Endodermal cell (in vitro differentiated cells): ENCODE data around the gene ZBTB8OS. TPM values are rescaled to one million over a fixed set of nuclear protein-coding genes. Genes with fewer than 3 reads are reported as not detected.
A peak's percentile ranks its signal among the peaks of the same experiment; 100 is the strongest.
"Not testable (repeated sequence)": the region's sequence is repeated elsewhere in the genome, so short reads cannot be mapped to it uniquely, and the experiment has no call there.

ENCODE experiments used
- DNase-seq: peaks from one replicate; pipeline ENCODE4 v3.0.0-alpha.2; 2017
- H3K27ac ChIP-seq: 2 replicates; pipeline ENCODE4 v1.5.1; 2013; ENCODE audit warnings: mild to moderate bottlenecking, low read depth, low read length, moderate library complexity
- H3K27me3 ChIP-seq: 2 replicates; pipeline ENCODE4 v1.6.1; 2013; ENCODE audit warnings: mild to moderate bottlenecking, low read length, moderate library complexity; ENCODE audit not compliant: insufficient read depth, control insufficient read depth, poor library complexity, severe bottlenecking
- H3K36me3 ChIP-seq: 2 replicates; pipeline ENCODE4 v1.7.0; 2013; ENCODE audit warnings: mild to moderate bottlenecking, low read length, moderate library complexity; ENCODE audit not compliant: control insufficient read depth, insufficient read depth
- H3K4me1 ChIP-seq: one replicate; pipeline ENCODE4 v1.7.0; 2013; ENCODE audit warnings: low read length; ENCODE audit not compliant: control insufficient read depth, insufficient read depth
- H3K4me3 ChIP-seq: 2 replicates; pipeline ENCODE4 v1.5.1; 2013; ENCODE audit warnings: mild to moderate bottlenecking, low read length, moderate library complexity
- H3K9ac ChIP-seq: 2 replicates; pipeline ENCODE4 v1.6.1; 2013; ENCODE audit warnings: mild to moderate bottlenecking, low read length, moderate library complexity; ENCODE audit not compliant: poor library complexity, severe bottlenecking; ENCODE audit errors: extremely low read depth
- H3K9me3 ChIP-seq: 2 replicates; pipeline ENCODE4 v1.6.1; 2013; ENCODE audit warnings: mild to moderate bottlenecking, low read length, moderate library complexity; ENCODE audit not compliant: control insufficient read depth
- H3K27ac Mint-ChIP-seq: 2 replicates; pipeline ENCODE4 v1.8.0; 2020; ENCODE audit warnings: mixed read lengths
- H3K27me3 Mint-ChIP-seq: 2 replicates; pipeline ENCODE4 v1.8.0; 2021; ENCODE audit warnings: mild to moderate bottlenecking, mixed read lengths; ENCODE audit not compliant: insufficient read depth
- H3K36me3 Mint-ChIP-seq: 2 replicates; pipeline ENCODE4 v1.8.0; 2020; ENCODE audit warnings: low read depth, mixed read lengths
- H3K4me1 Mint-ChIP-seq: 2 replicates; pipeline ENCODE4 v1.8.0; 2020; ENCODE audit warnings: mixed read lengths
- H3K4me3 Mint-ChIP-seq: 2 replicates; pipeline ENCODE4 v1.8.0; 2020; ENCODE audit warnings: mild to moderate bottlenecking, moderate library complexity, mixed read lengths
- H3K9me3 Mint-ChIP-seq: 2 replicates; pipeline ENCODE4 v1.8.0; 2020; ENCODE audit warnings: mild to moderate bottlenecking, mixed read lengths
- WGBS, 2 experiments: methylation state at CpG; one replicate each; pipeline versions ENCODE4 v1.1.5 to v1.1.7; 2013; ENCODE audit warnings: missing lambda C conversion rate in 2 of 2, mixed read lengths in 1 of 2; ENCODE audit not compliant: insufficient coverage in 1 of 2, insufficient read length in 1 of 2; 5-methylcytosine and 5-hydroxymethylcytosine counted together
- total RNA-seq, 2 donors: library from RNA; stranded (reverse); fragmentation: NEBNext Ultra II Directional in 1 of 2; extraction: Animal tissue kit (Norgen Biotek cat#: 25700) in 1 of 2; gene quantifications; 2 replicates in 1 of 2; 3 replicates in 1 of 2; pipeline ENCODE4 v1.2.1, GENCODE V29; 2021
- TF ChIP-seq, protein P1 (sequence below): fragments of 200-600 bp; sonication (generic); conservative IDR thresholded peaks from 2 replicates; pipeline ENCODE4 v1.5.0; 2021; ENCODE audit warnings: antibody characterized with exemption, mild to moderate bottlenecking

ZBTB8OS gene
- total RNA-seq, 2 donors from 2014 or later: 85.1 to 99.4 TPM

GRCh38 chr1:32676945-32677344 is 26.6 kb upstream of the ZBTB8OS start:
- Mint-ChIP-seq H3K27me3 (no peaks in the 10 kb centered on the region), H3K9me3 (no peaks in the 10 kb centered on the region), H3K4me1 (no peaks in the 10 kb centered on the region), H3K27ac (no peak overlapping the region), H3K4me3 (no peak overlapping the region), H3K36me3 (peaks cover 89% of the 10 kb centered on the region)
- H3K27ac ChIP-seq: no peak overlapping the region
- H3K36me3 ChIP-seq: peaks cover 94% of the 10 kb centered on the region
- H3K9me3 ChIP-seq: no peaks in the 10 kb centered on the region
- H3K27me3 ChIP-seq: no peaks in the 10 kb centered on the region
- no peak overlapping the region for H3K9ac ChIP-seq
- no peaks in the 10 kb centered on the region for H3K4me1 ChIP-seq
- TF ChIP-seq, protein P1, sequence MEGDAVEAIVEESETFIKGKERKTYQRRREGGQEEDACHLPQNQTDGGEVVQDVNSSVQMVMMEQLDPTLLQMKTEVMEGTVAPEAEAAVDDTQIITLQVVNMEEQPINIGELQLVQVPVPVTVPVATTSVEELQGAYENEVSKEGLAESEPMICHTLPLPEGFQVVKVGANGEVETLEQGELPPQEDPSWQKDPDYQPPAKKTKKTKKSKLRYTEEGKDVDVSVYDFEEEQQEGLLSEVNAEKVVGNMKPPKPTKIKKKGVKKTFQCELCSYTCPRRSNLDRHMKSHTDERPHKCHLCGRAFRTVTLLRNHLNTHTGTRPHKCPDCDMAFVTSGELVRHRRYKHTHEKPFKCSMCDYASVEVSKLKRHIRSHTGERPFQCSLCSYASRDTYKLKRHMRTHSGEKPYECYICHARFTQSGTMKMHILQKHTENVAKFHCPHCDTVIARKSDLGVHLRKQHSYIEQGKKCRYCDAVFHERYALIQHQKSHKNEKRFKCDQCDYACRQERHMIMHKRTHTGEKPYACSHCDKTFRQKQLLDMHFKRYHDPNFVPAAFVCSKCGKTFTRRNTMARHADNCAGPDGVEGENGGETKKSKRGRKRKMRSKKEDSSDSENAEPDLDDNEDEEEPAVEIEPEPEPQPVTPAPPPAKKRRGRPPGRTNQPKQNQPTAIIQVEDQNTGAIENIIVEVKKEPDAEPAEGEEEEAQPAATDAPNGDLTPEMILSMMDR: no peak
- WGBS, 2 experiments: 56 to 66% methylated on average over 2 to 3 of the region's 3 CpGs
- no peak overlapping the region for H3K4me3 ChIP-seq
- DNase-seq: no peak

DNA sequence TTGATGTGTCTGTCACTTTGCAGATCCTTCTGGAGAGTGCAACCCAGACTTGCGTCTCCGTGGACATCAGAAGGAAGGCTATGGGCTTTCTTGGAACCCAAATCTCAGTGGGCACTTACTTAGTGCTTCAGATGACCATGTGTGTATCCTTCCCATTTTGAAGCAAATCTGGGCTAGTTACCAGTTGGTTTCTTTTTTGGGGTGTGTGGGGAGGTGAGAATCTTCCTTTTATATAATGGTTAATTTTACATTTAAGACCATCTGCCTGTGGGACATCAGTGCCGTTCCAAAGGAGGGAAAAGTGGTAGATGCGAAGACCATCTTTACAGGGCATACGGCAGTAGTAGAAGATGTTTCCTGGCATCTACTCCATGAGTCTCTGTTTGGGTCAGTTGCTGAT is 18.4 kb upstream of the ZBTB8OS start:
- not testable (repeated sequence) for H3K9me3 Mint-ChIP-seq
- peaks cover 82% of the 10 kb centered on the region for H3K36me3 Mint-ChIP-seq

GRCh38 chr1:32666901-32667566 is 16.7 kb upstream of the ZBTB8OS start:
- no peak overlapping the region for H3K4me3 Mint-ChIP-seq
- H3K27me3 ChIP-seq: no peaks in the 10 kb centered on the region
- H3K4me1 Mint-ChIP-seq: no peaks in the 10 kb centered on the region
- no peak for DNase-seq
- TF ChIP-seq, protein P1: no peak
- peaks cover 93% of the 10 kb centered on the region for H3K36me3 ChIP-seq
- peaks cover 72% of the 10 kb centered on the region for H3K36me3 Mint-ChIP-seq
- H3K27ac Mint-ChIP-seq: no peak overlapping the region
- H3K9me3 Mint-ChIP-seq: no peaks in the 10 kb centered on the region
- no peaks in the 10 kb centered on the region for H3K9me3 ChIP-seq
- H3K4me1 ChIP-seq: no peaks in the 10 kb centered on the region
- H3K9ac ChIP-seq: no peak overlapping the region
- no peaks in the 10 kb centered on the region for H3K27me3 Mint-ChIP-seq
- H3K4me3 ChIP-seq: no peak overlapping the region
- H3K27ac ChIP-seq: no peak overlapping the region
- WGBS, 2 experiments: 92 to 94% methylated on average over 11 to 12 of the region's 12 CpGs

More for the DNA sequence above, 18.4 kb upstream of the ZBTB8OS start:
- H3K27me3 ChIP-seq, H3K27ac ChIP-seq, H3K4me1 ChIP-seq, H3K4me3 Mint-ChIP-seq, H3K9me3 ChIP-seq, H3K4me1 Mint-ChIP-seq, H3K9ac ChIP-seq, H3K27me3 Mint-ChIP-seq, DNase-seq, H3K4me3 ChIP-seq: not testable (repeated sequence)
- peaks cover 93% of the 10 kb centered on the region for H3K36me3 ChIP-seq
- WGBS, 2 experiments: 98 to 100% methylated on average over 4 to 5 of the region's 5 CpGs
- H3K27ac Mint-ChIP-seq: peak overlapping the region; percentile 13

DNA sequence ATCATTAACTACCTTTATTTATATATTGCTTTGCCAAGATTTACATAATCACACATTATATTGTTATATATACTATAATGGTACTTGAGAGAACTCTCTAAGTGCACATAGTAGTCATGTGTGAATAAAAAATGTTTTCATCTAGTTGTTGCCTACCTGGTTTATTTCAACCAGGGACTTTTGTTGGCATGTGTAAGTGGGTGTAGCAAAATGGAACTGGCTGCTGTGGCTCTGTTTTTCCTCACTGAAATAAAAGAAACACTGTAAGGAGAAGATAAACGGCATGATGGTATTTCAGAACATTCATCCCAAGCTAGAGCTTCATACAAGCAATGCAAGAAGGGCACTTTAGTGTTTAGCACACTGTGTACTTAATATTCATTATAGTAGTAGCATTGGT is 15.6 kb upstream of the ZBTB8OS start:
- H3K27me3 Mint-ChIP-seq: no peaks in the 10 kb centered on the region
- peaks cover 1% of the 10 kb centered on the region for H3K9me3 Mint-ChIP-seq
- no peaks in the 10 kb centered on the region for H3K4me1 Mint-ChIP-seq
- H3K36me3 Mint-ChIP-seq: peaks cover 74% of the 10 kb centered on the region
- 83 to 100% methylated on average over 1 of the region's 1 CpG for WGBS, 2 experiments
- Histone ChIP-seq H3K27me3 (no peaks in the 10 kb centered on the region), H3K9ac (no peak overlapping the region), H3K36me3 (peaks cover 93% of the 10 kb centered on the region), H3K27ac (no peak overlapping the region), H3K4me3 (no peak overlapping the region), H3K4me1 (no peaks in the 10 kb centered on the region), H3K9me3 (no peaks in the 10 kb centered on the region)
- no peak overlapping the region for H3K4me3 Mint-ChIP-seq
- TF ChIP-seq, protein P1: no peak
- DNase-seq: no peak
- H3K27ac Mint-ChIP-seq: no peak overlapping the region
